ENCODE measurements around the gene TGFBRAP1. TPM values are rescaled to one million over a fixed set of nuclear protein-coding genes. Genes with fewer than 3 reads are reported as not detected.

The TGFBRAP1 gene
- total and polyA plus RNA-seq, 9 of the 15 experiments (the other 6 are each of a cell fraction or from before 2014, with no cell fraction given) = 3.7 to 18.0 (median 11.0) TPM

GRCh38 chr2:105369777-105370690, 40.5 kb upstream of the TGFBRAP1 start (continued):
- TF ChIP-seq CREB3L1 (IDR thresholded peaks at IDR 0.05; ENCODE audit: borderline replicate concordance, low read depth) = no peak
- 0 out of 2 replicates have a peak, but pooled peaks have one; percentile 15 for TF ChIP-seq EP400 (IDR thresholded peaks at IDR 0.05)
- no peak for TF ChIP-seq POLR3A (IDR thresholded peaks at IDR 0.05; ENCODE audit: borderline replicate concordance, extremely low read depth, insufficient read depth, insufficient read length)
- TF ChIP-seq EP300 (IDR thresholded peaks at IDR 0.05; ENCODE audit: low read length) = no peak
- no peak for TF ChIP-seq ZNF609 (CRISPR knock-in tag; IDR thresholded peaks at IDR 0.05; ENCODE audit: borderline replicate concordance)
- TF ChIP-seq TAF15 (IDR thresholded peaks at IDR 0.05; ENCODE audit: low read depth, low read length) = no peak
- TF ChIP-seq MAZ (CRISPR knock-in tag; conservative IDR thresholded peaks at IDR 0.05 in 1 of 2, IDR thresholded peaks at IDR 0.05 in 1 of 2) = peak in 1 of 2 experiments; percentile 30; a peak in 1 of 4 replicates
- TF ChIP-seq E2F5 (CRISPR knock-in tag; IDR thresholded peaks at IDR 0.05) = no peak
- TF ChIP-seq ZNF77 (CRISPR knock-in tag; IDR thresholded peaks at IDR 0.05) = no peak
- TF ChIP-seq RBM14 (IDR thresholded peaks at IDR 0.05; ENCODE audit: borderline replicate concordance, insufficient read depth, low read depth, low read length) = no peak
- no peak for TF ChIP-seq ZNF140 (CRISPR knock-in tag; IDR thresholded peaks at IDR 0.05)
- no peak for TF ChIP-seq SRF (CRISPR knock-in tag; IDR thresholded peaks at IDR 0.05)
- no peak for TF ChIP-seq SRSF3 (IDR thresholded peaks at IDR 0.05; ENCODE audit: insufficient read depth, low read length)
- no peak for TF ChIP-seq ZFPM2 (CRISPR knock-in tag; IDR thresholded peaks at IDR 0.05)
- no peak for TF ChIP-seq SP2 (IDR thresholded peaks at IDR 0.05; ENCODE audit: extremely low read depth, low read depth, low read length, poor library complexity, severe bottlenecking)
- TF ChIP-seq CTCF (IDR thresholded peaks at IDR 0.05 in 2 of 3, conservative IDR thresholded peaks at IDR 0.05 in 1 of 3; ENCODE audit: insufficient read depth in 2 of 3, low read depth in 1 of 3, low read length in 3 of 3) = peak; percentile 96
